GM23248 (cell line): ENCODE measurements around the gene RER1. TPM values are rescaled to one million over a fixed set of nuclear protein-coding genes. Genes with fewer than 3 reads are reported as not detected.

Experiments used
- DNase-seq: peaks from one replicate; pipeline ENCODE4 v3.0.0-alpha.2; 2015
- H2AFZ ChIP-seq: fragments of 200-600 bp; sonication (generic); 2 replicates; pipeline ENCODE4 v1.6.1; 2016; ENCODE audit warnings: antibody characterized with exemption
- H3F3A ChIP-seq: fragments of 200-600 bp; sonication (generic); 2 replicates; pipeline ENCODE4 v1.6.1; 2016; ENCODE audit warnings: mild to moderate bottlenecking, antibody characterized with exemption, mixed run types; ENCODE audit not compliant: insufficient read depth
- H3K27ac ChIP-seq: fragments of 200-600 bp; sonication (generic); 2 replicates; pipeline ENCODE4 v1.5.1; 2016; ENCODE audit warnings: mild to moderate bottlenecking
- H3K27me3 ChIP-seq: fragments of 200-600 bp; sonication (generic); replicated peaks from 2 replicates; pipeline ENCODE4 v1.6.1; 2016; ENCODE audit warnings: mild to moderate bottlenecking; ENCODE audit not compliant: insufficient read depth
- H3K36me3 ChIP-seq: fragments of 200-600 bp; sonication (generic); 2 replicates; pipeline ENCODE4 v1.6.1; 2016; ENCODE audit warnings: low read depth, mild to moderate bottlenecking
- H3K4me1 ChIP-seq: fragments of 200-600 bp; sonication (generic); 2 replicates; pipeline ENCODE4 v1.6.1; 2016; ENCODE audit warnings: mild to moderate bottlenecking; ENCODE audit not compliant: insufficient read depth
- H3K4me2 ChIP-seq: fragments of 200-600 bp; sonication (generic); one replicate; pipeline ENCODE4 v1.6.1; 2016; ENCODE audit warnings: mild to moderate bottlenecking; ENCODE audit not compliant: unreplicated experiment
- H3K4me3 ChIP-seq: fragments of 200-600 bp; sonication (generic); 2 replicates; pipeline ENCODE4 v1.5.1; 2016; ENCODE audit warnings: mild to moderate bottlenecking
- H3K79me2 ChIP-seq: fragments of 200-600 bp; sonication (generic); 2 replicates; pipeline ENCODE4 v1.6.1; 2016; ENCODE audit warnings: mild to moderate bottlenecking; ENCODE audit not compliant: insufficient read depth
- H3K9ac ChIP-seq: fragments of 200-600 bp; sonication (generic); 2 replicates; pipeline ENCODE4 v1.6.1; 2016; ENCODE audit warnings: mild to moderate bottlenecking
- H3K9me2 ChIP-seq: fragments of 200-600 bp; sonication (generic); 2 replicates; pipeline ENCODE4 v1.6.1; 2016; ENCODE audit warnings: mixed run types, mild to moderate bottlenecking, moderate library complexity; ENCODE audit not compliant: insufficient read depth
- H3K9me3 ChIP-seq: fragments of 200-600 bp; sonication (generic); one replicate; pipeline ENCODE4 v1.6.1; 2017; ENCODE audit warnings: low read depth
- H4K20me1 ChIP-seq: fragments of 200-600 bp; sonication (generic); 2 replicates; pipeline ENCODE4 v1.6.0; 2016; ENCODE audit not compliant: insufficient read depth
- EZH2 ChIP-seq: fragments of 200-600 bp; sonication (generic); IDR thresholded peaks from 2 replicates; pipeline ENCODE4 v1.6.1; 2018; ENCODE audit warnings: antibody characterized with exemption, mild to moderate bottlenecking; ENCODE audit not compliant: insufficient read depth, poor library complexity, severe bottlenecking
- EZH2phosphoT487 ChIP-seq: fragments of 200-600 bp; sonication (generic); IDR thresholded peaks from 2 replicates; pipeline ENCODE4 v1.6.1; 2018; ENCODE audit warnings: antibody characterized with exemption, moderate library complexity, mild to moderate bottlenecking, low read depth; ENCODE audit not compliant: insufficient read depth
- WGBS, 2 experiments: methylation state at CpG; one replicate each; pipeline ENCODE4 v1.1.6; 2015 to 2017; ENCODE audit warnings: low lambda C conversion rate in 2 of 2, low coverage in 1 of 2; ENCODE audit errors: missing lambda C conversion rate in 2 of 2; 5-methylcytosine and 5-hydroxymethylcytosine counted together
- in situ Hi-C: fragments of 300-500 bp; cut with MboI; formaldehyde crosslinking; loops from 2 replicates; pipeline ENCODE4 v1.15.0; 2020
- polyA plus RNA-seq: library from polyadenylated mRNA; unstranded; fragments of >200 nt; fragmentation: Nextera tagmentation; extraction: Ambion mirVana; gene quantifications from 2 replicates; pipeline ENCODE4 v1.2.1, GENCODE V29; 2016
- total RNA-seq: library from RNA; depleted of rRNA; stranded (reverse); fragments of >200 nt; shearing (Covaris generic); gene quantifications from 2 replicates; pipeline ENCODE4 v1.2.3, GENCODE V29; 2014

Gene RER1
- total and polyA plus RNA-seq, 2 experiments from 2014 or later, result 135 to 331 TPM

DNA sequence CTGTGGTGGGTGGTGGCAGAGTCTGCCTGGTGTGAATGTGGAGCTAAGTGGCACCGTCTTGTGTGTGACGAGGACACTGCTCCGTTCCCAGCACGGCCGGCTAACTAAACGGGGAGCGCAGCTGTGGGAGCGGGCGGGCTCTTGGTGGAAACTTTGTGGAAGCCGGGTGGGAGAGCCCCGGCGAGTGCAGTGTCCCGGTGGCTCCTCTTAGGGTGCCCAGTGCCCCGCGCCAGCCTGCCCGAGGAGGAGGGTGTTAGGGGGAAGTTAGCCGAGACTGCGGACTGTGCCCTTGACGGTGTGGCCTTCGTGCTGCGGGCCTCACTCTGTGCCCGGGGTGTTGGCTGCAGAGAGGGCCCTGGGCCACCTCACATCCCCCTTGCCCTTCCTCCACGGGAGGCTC lies 10.8 kb downstream of the RER1 start:
- no peaks in the 10 kb centered on the region for H3K27me3 ChIP-seq
- WGBS, 2 experiments, result 89 to 96% methylated on average over 21 to 23 of the region's 23 CpGs
- peaks cover 64% of the 10 kb centered on the region for H3K79me2 ChIP-seq
- H4K20me1 ChIP-seq, result no peaks in the 10 kb centered on the region
- DNase-seq, result no peak
- H3K4me2 ChIP-seq, result no peak overlapping the region
- H3K4me1 ChIP-seq, result no peaks in the 10 kb centered on the region
- peaks cover 42% of the 10 kb centered on the region for H3K36me3 ChIP-seq
- H3K9me2 ChIP-seq, result no peaks in the 10 kb centered on the region
- H3K9me3 ChIP-seq, result no peaks in the 10 kb centered on the region
- H3F3A ChIP-seq, result peaks cover 33% of the 10 kb centered on the region
- TF ChIP-seq EZH2 (no peak), EZH2phosphoT487 (no peak)
- no peak overlapping the region for H2AFZ ChIP-seq
- H3K4me3 ChIP-seq, result no peak overlapping the region
- no peak overlapping the region for H3K9ac ChIP-seq
- H3K27ac ChIP-seq, result no peak overlapping the region
- in situ Hi-C loops, result loop anchor here (25.0 kb wide), 1 partner anchor 610 kb away; the partner anchor contains the start of gene ACTRT2

DNA sequence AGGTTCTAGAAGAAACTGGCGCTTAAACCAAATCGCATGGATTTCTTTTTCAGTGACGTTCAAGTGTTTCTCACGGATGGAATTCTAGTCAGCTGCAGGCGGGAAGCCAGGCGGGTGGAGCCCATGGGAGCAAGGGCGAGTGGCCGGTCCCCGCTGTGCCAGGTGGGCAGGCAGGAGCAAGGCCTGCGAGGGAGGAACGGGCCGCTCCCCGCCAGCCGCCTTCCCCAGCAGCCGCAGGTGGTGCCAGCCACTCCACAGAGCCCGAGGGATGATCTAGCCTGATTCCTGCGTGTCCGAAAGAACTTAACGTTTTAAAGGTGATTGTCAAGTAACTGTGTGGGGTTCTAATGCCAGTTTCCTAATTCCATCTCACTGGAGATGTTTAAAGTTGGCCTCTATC lies 11.6 kb downstream of the RER1 start:
- Histone ChIP-seq H3F3A (peaks cover 33% of the 10 kb centered on the region), H3K9me2 (no peaks in the 10 kb centered on the region), H3K9me3 (no peaks in the 10 kb centered on the region), H3K36me3 (peaks cover 35% of the 10 kb centered on the region), H3K27ac (no peak overlapping the region), H3K9ac (no peak overlapping the region), H3K79me2 (peaks cover 56% of the 10 kb centered on the region), H2AFZ (no peak overlapping the region), H3K4me1 (no peaks in the 10 kb centered on the region), H3K27me3 (no peaks in the 10 kb centered on the region), H4K20me1 (no peaks in the 10 kb centered on the region), H3K4me3 (no peak overlapping the region), H3K4me2 (no peak overlapping the region)
- no peak for TF ChIP-seq EZH2phosphoT487
- no peak for TF ChIP-seq EZH2
- DNase-seq, result no peak
- in situ Hi-C loops, result loop anchor here (25.0 kb wide), 1 partner anchor 609 kb away; the partner anchor contains the start of gene ACTRT2
- 87 to 88% methylated on average over 19 of the region's 19 CpGs for WGBS, 2 experiments

DNA sequence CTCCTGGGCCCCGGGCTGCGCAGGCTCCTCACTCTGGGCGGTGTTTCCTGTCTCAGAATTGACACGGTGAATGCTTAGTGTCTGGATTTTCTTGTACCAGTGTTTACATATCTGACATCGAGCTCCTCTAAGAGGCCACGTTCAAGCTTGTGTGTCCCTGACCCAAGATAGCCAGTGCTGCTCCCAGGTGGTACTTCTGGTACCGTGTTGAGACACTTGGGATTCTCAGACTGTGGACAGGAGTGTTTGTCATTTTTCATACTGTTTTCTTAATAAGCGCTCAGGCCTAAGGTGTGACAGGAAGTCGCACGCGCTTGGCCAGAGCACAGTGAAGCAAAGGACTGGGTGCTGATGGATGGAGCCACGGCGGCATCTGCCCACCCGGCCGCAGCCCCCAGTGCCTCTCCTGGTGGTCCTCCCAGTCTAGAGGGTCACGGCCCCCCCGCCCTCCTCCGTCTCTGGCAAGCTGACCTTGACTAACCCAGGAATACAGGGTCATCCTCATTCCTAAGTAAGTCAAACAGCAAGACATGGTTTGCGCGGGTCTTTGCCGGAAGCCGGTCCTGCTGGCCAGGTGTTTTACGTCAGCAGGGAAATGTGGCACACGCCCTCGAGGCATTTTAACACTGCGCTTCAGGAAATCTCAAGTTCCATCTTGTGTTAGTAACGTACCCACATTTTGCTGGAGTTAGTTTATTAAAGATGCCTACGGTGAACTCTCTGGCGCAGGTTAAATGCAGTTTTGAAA lies 12.7 kb downstream of the RER1 start:
- Histone ChIP-seq H3K36me3 (peaks cover 30% of the 10 kb centered on the region), H3F3A (peaks cover 26% of the 10 kb centered on the region), H3K9ac (no peak overlapping the region), H3K4me1 (no peaks in the 10 kb centered on the region), H3K27ac (no peak overlapping the region), H3K4me3 (no peak overlapping the region), H3K4me2 (no peak overlapping the region), H4K20me1 (no peaks in the 10 kb centered on the region), H3K9me3 (no peaks in the 10 kb centered on the region), H2AFZ (no peak overlapping the region), H3K9me2 (no peaks in the 10 kb centered on the region), H3K27me3 (no peaks in the 10 kb centered on the region), H3K79me2 (peaks cover 45% of the 10 kb centered on the region)
- TF ChIP-seq EZH2phosphoT487, result no peak
- no peak for TF ChIP-seq EZH2
- DNase-seq, result no peak
- in situ Hi-C loops, result loop anchor here (25.0 kb wide), 1 partner anchor 608 kb away; the partner anchor contains the start of gene ACTRT2
- WGBS, 2 experiments, result 90 to 94% methylated on average over 27 to 29 of the region's 29 CpGs

DNA sequence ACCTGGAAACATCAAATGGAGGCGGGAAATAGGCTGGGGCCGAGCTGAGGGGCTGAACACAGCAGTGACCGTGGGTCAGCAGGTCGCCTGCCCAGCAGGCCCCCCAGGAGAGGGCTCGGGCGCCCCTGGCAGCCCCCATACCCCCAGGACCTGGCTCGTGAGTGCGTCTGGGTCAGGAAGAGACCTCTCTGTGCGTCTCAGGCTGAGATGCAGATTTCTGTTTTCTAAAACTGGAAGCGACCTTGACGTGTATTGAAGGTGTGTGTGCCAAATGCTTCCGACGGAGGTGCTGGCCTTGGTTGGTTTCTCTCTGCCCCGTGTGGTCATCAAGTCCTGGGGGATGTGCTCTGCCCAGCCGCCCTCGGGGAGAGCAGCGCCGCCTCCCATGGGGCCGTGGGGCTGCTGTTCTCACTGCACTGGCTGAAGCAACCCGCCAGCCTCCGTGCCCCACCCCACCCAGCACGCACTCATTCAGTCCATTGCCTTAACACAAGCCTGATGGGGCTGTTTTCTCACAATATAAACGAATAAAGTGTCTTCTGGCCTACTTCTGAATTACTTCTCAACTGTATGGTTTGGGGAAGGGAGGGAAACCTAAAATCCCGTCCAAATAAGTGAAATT lies 13.4 kb downstream of the RER1 start:
- Histone ChIP-seq H3K27ac (0 out of 2 replicates have a peak overlapping the region, but pooled peaks have one; percentile 18), H3K4me3 (no peak overlapping the region), H3K9me2 (no peaks in the 10 kb centered on the region), H3K27me3 (no peaks in the 10 kb centered on the region), H3K4me1 (no peaks in the 10 kb centered on the region), H3K36me3 (peaks cover 23% of the 10 kb centered on the region), H3K79me2 (peaks cover 38% of the 10 kb centered on the region), H3K4me2 (no peak overlapping the region), H3K9ac (0 out of 2 replicates have a peak overlapping the region, but pooled peaks have one; percentile 3), H3K9me3 (no peaks in the 10 kb centered on the region), H2AFZ (no peak overlapping the region), H4K20me1 (no peaks in the 10 kb centered on the region), H3F3A (peaks cover 23% of the 10 kb centered on the region)
- in situ Hi-C loops, result loop anchor here (25.0 kb wide), 1 partner anchor 607 kb away; the partner anchor contains the start of gene ACTRT2
- no peak for DNase-seq
- WGBS, 2 experiments, result 82 to 83% methylated on average over 24 of the region's 24 CpGs
- TF ChIP-seq EZH2phosphoT487 (no peak), EZH2 (no peak)
